Psoas muscle (tissue), 8 donors: Measurements from ENCODE around the gene SBF2. TPM values are rescaled to one million over a fixed set of nuclear protein-coding genes. Genes with fewer than 3 reads are reported as not detected.

ENCODE experiments used
- ATAC-seq, 4 donors: fragments of 200-7000 bp; cut with Tn5 transposase; one replicate each; pipeline ENCODE4 v1.9.1; 2020; ENCODE audit warnings: moderate library complexity in 3 of 4, mild to moderate bottlenecking in 2 of 4
- DNase-seq, 2 donors: peaks; one replicate each; pipeline ENCODE4 v3.0.0-alpha.2; 2020
- H3K27ac ChIP-seq: fragments of 200-600 bp; one replicate; pipeline ENCODE4 v1.8.0; 2022
- H3K27me3 ChIP-seq, 3 donors: fragments of 200-600 bp in 1 of 3; one replicate each; pipeline versions ENCODE4 v1.6.1 to v1.8.0; 2013 to 2022; ENCODE audit warnings: low read length in 2 of 3, mild to moderate bottlenecking in 2 of 3, moderate library complexity in 1 of 3; ENCODE audit not compliant: insufficient read depth in 3 of 3
- H3K36me3 ChIP-seq, 2 donors: fragments of 200-600 bp in 1 of 2; one replicate each; pipeline versions ENCODE4 v1.6.1 to v1.8.0; 2013 to 2022; ENCODE audit warnings: low read depth in 1 of 2, mild to moderate bottlenecking in 1 of 2, moderate library complexity in 1 of 2; ENCODE audit not compliant: insufficient read depth in 1 of 2
- H3K4me1 ChIP-seq: fragments of 200-600 bp; one replicate; pipeline ENCODE4 v1.8.0; 2022
- H3K4me3 ChIP-seq: fragments of 200-600 bp; one replicate; pipeline ENCODE4 v1.8.0; 2022; ENCODE audit warnings: mild to moderate bottlenecking
- H3K9me3 ChIP-seq: fragments of 200-600 bp; one replicate; pipeline ENCODE4 v1.8.0; 2022
- WGBS, 3 donors: extraction: QIAGEN DNeasy Blood & Tissue Kit; methylation state at CpG; one replicate each; pipeline versions ENCODE4 v1.1.6 to v1.1.7; 2013; 5-methylcytosine and 5-hydroxymethylcytosine counted together
- intact Hi-C, 2 donors: fragments of 100-400 bp; cut with DNase I; formaldehyde crosslinking; loops; one replicate each; pipeline versions ENCODE4 v1.11.0 to v1.14.2; 2022
- polyA plus RNA-seq, 3 donors: library from polyadenylated mRNA; stranded (reverse); fragments of 200-250 nt; gene quantifications; one replicate each; pipeline ENCODE4 v1.2.3, GENCODE V29; 2013
- total RNA-seq, 4 donors: library from RNA; stranded (reverse); fragmentation: NEBNext Ultra II Directional in 2 of 4; extraction: Animal tissue kit (Norgen Biotek cat#: 25700) in 2 of 4; gene quantifications; one replicate each; pipeline versions ENCODE4 v1.2.1 to v1.2.4, GENCODE V29; 2021 to 2023
- TF ChIP-seq, protein P1 (sequence below): fragments of 200-600 bp; IDR thresholded peaks from one replicate; pipeline ENCODE4 v1.8.0; 2022; ENCODE audit warnings: antibody characterized with exemption
- donor health status: healthy with polysubstance abuse.
- donor health status: DM: no; HTN: no; CAD: no; lungs with moderate emphysema.
- donor health status: Bipolar disorder and iron deficiency.
- donor health status: healthy.
- donor health status: DM: yes; HTN: yes; CAD: no.
- donor health status: DM: no; HTN: no; CAD: no.
- donor health status: DM: no; HTN: no; CAD: no.
- donor health status: DM: yes; HTN: yes; CAD: no.

The SBF2 gene
- total and polyA plus RNA-seq, 7 donors = 3.3 to 12.6 (median 10.6) TPM

DNA sequence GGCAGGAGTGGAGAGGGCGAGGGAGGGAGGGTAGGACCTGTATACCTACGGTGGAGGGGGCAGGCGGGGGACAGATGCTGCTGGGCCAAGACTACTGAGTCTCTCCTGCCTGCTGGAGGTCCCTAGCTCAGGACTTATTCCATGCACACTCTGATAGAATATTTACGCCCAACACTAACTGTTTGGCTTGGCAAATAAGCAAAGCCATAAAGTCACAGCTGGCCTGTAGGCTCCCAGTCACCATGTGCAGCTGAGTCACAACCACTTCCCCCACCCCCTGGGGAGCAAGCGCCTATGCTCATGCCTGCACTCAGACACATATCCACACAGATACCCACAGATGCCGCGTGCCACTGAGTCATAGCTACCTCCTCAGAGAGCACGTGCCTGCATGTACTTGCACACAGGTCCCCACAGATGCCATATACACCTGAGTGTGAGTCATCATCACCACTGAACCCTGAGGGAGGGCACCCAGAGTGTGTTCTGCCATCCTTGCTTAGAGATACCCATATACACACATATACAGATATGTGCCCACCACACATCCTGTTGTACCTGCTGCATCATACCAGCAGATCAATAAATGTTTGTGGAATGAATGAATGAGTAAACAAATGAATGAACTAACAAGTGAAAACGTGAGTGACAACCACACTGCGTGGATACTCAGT, 534.4 kb downstream of the SBF2 start:
- ATAC-seq (peak; percentile 79 to 82 (median 79)), DNase-seq (peak; percentile 88 to 92)
- no peaks in the 10 kb centered on the region for H3K9me3 ChIP-seq
- intact Hi-C loops = loop anchor here (2.0 to 5.0 kb wide), 7 partner anchors 38 to 568 kb away; partner anchors contain the start of gene ADM (in 1 of the 2)
- 31 to 44% (median 44%) methylated on average over 10 of the region's 10 CpGs for WGBS, 3 donors
- no peaks in the 10 kb centered on the region for H3K27me3 ChIP-seq
- no peaks in the 10 kb centered on the region for H3K36me3 ChIP-seq
- peak overlapping the region; percentile 71 for H3K4me3 ChIP-seq
- H3K27ac ChIP-seq = peak overlapping the region; percentile 90
- TF ChIP-seq, protein P1, sequence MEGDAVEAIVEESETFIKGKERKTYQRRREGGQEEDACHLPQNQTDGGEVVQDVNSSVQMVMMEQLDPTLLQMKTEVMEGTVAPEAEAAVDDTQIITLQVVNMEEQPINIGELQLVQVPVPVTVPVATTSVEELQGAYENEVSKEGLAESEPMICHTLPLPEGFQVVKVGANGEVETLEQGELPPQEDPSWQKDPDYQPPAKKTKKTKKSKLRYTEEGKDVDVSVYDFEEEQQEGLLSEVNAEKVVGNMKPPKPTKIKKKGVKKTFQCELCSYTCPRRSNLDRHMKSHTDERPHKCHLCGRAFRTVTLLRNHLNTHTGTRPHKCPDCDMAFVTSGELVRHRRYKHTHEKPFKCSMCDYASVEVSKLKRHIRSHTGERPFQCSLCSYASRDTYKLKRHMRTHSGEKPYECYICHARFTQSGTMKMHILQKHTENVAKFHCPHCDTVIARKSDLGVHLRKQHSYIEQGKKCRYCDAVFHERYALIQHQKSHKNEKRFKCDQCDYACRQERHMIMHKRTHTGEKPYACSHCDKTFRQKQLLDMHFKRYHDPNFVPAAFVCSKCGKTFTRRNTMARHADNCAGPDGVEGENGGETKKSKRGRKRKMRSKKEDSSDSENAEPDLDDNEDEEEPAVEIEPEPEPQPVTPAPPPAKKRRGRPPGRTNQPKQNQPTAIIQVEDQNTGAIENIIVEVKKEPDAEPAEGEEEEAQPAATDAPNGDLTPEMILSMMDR = no peak
- H3K4me1 ChIP-seq = peaks cover 23% of the 10 kb centered on the region

GRCh38 chr11:9758637-9759518, 535.1 kb downstream of the SBF2 start:
- Histone ChIP-seq H3K27me3 (no peaks in the 10 kb centered on the region), H3K36me3 (no peaks in the 10 kb centered on the region), H3K4me1 (peaks cover 21% of the 10 kb centered on the region), H3K27ac (peak overlapping the region; percentile 90), H3K9me3 (no peaks in the 10 kb centered on the region), H3K4me3 (peak overlapping the region; percentile 71)
- WGBS, 3 donors = 18 to 32% (median 24%) methylated on average over 32 to 58 of the region's 58 CpGs
- ATAC-seq = peak; percentile 69 to 80 (median 76)
- peak; percentile 87 to 92 for DNase-seq
- TF ChIP-seq, protein P1 = peak; percentile 13
- intact Hi-C loops = loop anchor here (2.0 to 5.0 kb wide), 6 partner anchors 103 to 568 kb away; partner anchors contain the start of gene ADM (in 1 of the 2)

DNA sequence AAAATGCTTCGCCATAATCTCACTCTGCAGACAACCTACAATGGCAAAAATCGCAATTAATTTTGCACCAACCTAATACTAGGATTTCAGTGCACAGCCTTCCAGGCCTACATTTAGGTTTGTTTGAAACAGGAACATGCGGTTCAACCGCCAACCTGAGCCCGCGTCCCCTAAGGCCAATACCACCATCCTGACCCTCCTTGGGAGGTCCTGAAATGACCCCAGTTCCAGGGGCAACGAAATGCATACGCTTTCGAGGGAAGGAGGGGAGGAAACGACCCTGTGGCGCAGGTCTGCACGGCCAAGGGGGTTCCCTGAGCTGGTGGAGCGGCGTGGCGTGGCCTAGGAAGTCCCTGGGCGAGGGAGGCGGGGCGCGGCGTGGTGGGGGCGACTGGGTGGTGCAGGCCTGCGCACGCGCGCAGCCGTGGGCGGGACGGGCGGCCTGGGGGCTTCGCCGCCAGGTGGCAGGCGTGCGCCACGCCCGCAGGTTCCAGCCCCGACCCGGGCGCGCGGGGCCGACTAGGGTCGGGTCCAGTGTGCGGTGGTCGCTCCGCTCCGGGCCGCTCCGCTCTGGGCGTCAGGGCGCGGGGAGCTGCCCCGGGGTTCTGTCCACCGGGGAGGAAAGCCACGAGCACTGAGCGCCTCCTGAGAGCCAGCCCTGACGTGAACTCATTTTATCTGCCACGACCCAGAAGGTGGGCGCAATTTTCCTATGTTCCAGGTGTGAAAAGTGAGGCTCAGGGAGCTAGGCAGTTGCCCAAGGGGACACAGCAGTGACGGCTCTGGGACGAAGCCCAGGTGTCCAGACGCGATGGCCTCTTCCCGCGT, 536.0 kb downstream of the SBF2 start:
- Histone ChIP-seq H3K9me3 (no peaks in the 10 kb centered on the region), H3K4me3 (peak overlapping the region; percentile 71), H3K27me3 (no peaks in the 10 kb centered on the region), H3K36me3 (no peaks in the 10 kb centered on the region), H3K4me1 (peaks cover 21% of the 10 kb centered on the region), H3K27ac (peak overlapping the region; percentile 90)
- TF ChIP-seq, protein P1 = peak; percentile 91
- WGBS, 3 donors = 4 to 7% (median 6%) methylated on average over 34 to 64 of the region's 64 CpGs
- ATAC-seq = peak; percentile 79 to 84 (median 83)
- DNase-seq = peak; percentile 89 to 94
- intact Hi-C loops = loop anchor here (2.0 to 5.0 kb wide), 6 partner anchors 104 to 569 kb away; partner anchors contain the start of gene ADM (in 1 of the 2)

- Histone ChIP-seq H3K9me3 (no peaks in the 10 kb centered on the region), H3K4me1 (peaks cover 21% of the 10 kb centered on the region), H3K36me3 (peaks cover 0 to 3% of the 10 kb centered on the region in 2 donors), H3K27me3 (no peaks in the 10 kb centered on the region), H3K4me3 (no peak overlapping the region), H3K27ac (no peak overlapping the region)
- intact Hi-C loops = loop anchor here (5.0 kb wide), 4 partner anchors 105 to 570 kb away; partner anchors contain the start of gene ADM (in 1 of the 2)
- TF ChIP-seq, protein P1 = no peak
- ATAC-seq (no peak), DNase-seq (no peak)
- 94 to 97% (median 95%) methylated on average over 6 of the region's 6 CpGs for WGBS, 3 donors
Measured at GRCh38 chr11:9756878-9757277, 537.1 kb downstream of the SBF2 start.
